HepG2 (cell line): Measurements from ENCODE around the gene RAET1E. TPM values are rescaled to one million over a fixed set of nuclear protein-coding genes. Genes with fewer than 3 reads are reported as not detected.

Experiments used
- ATF6 ChIP-seq: sonication (generic); formaldehyde crosslinking; conservative IDR thresholded peaks from 2 replicates; pipeline ENCODE4 v1.4.0; 2020; ENCODE audit warnings: missing genetic modification reagents
- CC2D1A ChIP-seq: sonication (generic); formaldehyde crosslinking; IDR thresholded peaks from 2 replicates; pipeline ENCODE4 v1.8.1; 2023; ENCODE audit warnings: mild to moderate bottlenecking, missing genetic modification reagents
- CEBPG ChIP-seq: IDR thresholded peaks from 2 replicates; pipeline ENCODE4 v1.6.1; 2016
- CSRNP2 ChIP-seq: sonication (generic); formaldehyde crosslinking; conservative IDR thresholded peaks from 2 replicates; pipeline ENCODE4 v1.8.0; 2022; ENCODE audit warnings: low read depth, missing genetic modification reagents
- DPF2 ChIP-seq: sonication (generic); formaldehyde crosslinking; IDR thresholded peaks from 2 replicates; pipeline ENCODE4 v1.4.0; 2020; ENCODE audit warnings: mild to moderate bottlenecking, low read depth, missing genetic modification reagents, borderline replicate concordance
- GABPB1 ChIP-seq: IDR thresholded peaks from 2 replicates; pipeline ENCODE4 v1.6.1; 2016; ENCODE audit warnings: mild to moderate bottlenecking, missing genetic modification reagents, moderate library complexity, missing compliant biosample characterization
- GMEB2 ChIP-seq: IDR thresholded peaks from 2 replicates; pipeline ENCODE4 v1.6.1; 2016; ENCODE audit warnings: missing biosample characterization, missing genetic modification reagents, low read depth
- KDM5A ChIP-seq: fragments of 200-600 bp; sonication (generic); IDR thresholded peaks from 2 replicates; pipeline ENCODE4 v1.7.0; 2018; ENCODE audit warnings: antibody characterized with exemption, mild to moderate bottlenecking, low read length, borderline replicate concordance
- KDM5B ChIP-seq: sonication (generic); formaldehyde crosslinking; IDR thresholded peaks from 2 replicates; pipeline ENCODE4 v1.4.0; 2020; ENCODE audit warnings: missing genetic modification reagents, mild to moderate bottlenecking, borderline replicate concordance
- LCORL ChIP-seq, 2 experiments: fragments of 450-650 bp in 1 of 2; sonication (generic) in 1 of 2; formaldehyde crosslinking in 1 of 2; IDR thresholded peaks; 2 replicates each; pipeline versions ENCODE4 v1.5.0 to v1.6.1; 2017 to 2020; ENCODE audit warnings: antibody characterized with exemption in 1 of 2, missing genetic modification reagents in 1 of 2
- MLX ChIP-seq: IDR thresholded peaks from 2 replicates; pipeline ENCODE4 v1.6.1; 2016
- PBX3 ChIP-seq: sonication (generic); formaldehyde crosslinking; IDR thresholded peaks from 2 replicates; pipeline ENCODE4 v1.8.1; 2023; ENCODE audit warnings: missing genetic modification reagents, inconsistent platforms, borderline replicate concordance
- RARA ChIP-seq: IDR thresholded peaks from 2 replicates; pipeline ENCODE4 v1.6.1; 2016; ENCODE audit warnings: missing genetic modification reagents, missing compliant biosample characterization
- RFXANK ChIP-seq: IDR thresholded peaks from 2 replicates; pipeline ENCODE4 v1.6.1; 2016
- SALL2 ChIP-seq: sonication (generic); formaldehyde crosslinking; IDR thresholded peaks from 2 replicates; pipeline ENCODE4 v1.8.1; 2023; ENCODE audit warnings: mild to moderate bottlenecking, missing genetic modification reagents, inconsistent platforms
- SMARCE1 ChIP-seq: fragments of 450-650 bp; IDR thresholded peaks from 2 replicates; pipeline ENCODE4 v1.6.1; 2017; ENCODE audit warnings: borderline replicate concordance
- SP4 ChIP-seq: sonication (generic); formaldehyde crosslinking; IDR thresholded peaks from 2 replicates; pipeline ENCODE4 v1.8.1; 2023; ENCODE audit warnings: mild to moderate bottlenecking, missing genetic modification reagents
- ZFP62 ChIP-seq: sonication (generic); formaldehyde crosslinking; IDR thresholded peaks from 2 replicates; pipeline ENCODE4 v1.4.0; 2020; ENCODE audit warnings: missing genetic modification reagents
- ZKSCAN1 ChIP-seq: fragments of 150-350 bp; IDR thresholded peaks from 2 replicates; pipeline ENCODE4 v1.6.1; 2014; ENCODE audit warnings: low read length
- ZKSCAN5 ChIP-seq: sonication (generic); formaldehyde crosslinking; IDR thresholded peaks from 2 replicates; pipeline ENCODE4 v1.5.1; 2020; ENCODE audit warnings: mild to moderate bottlenecking, missing genetic modification reagents
- ZNF34 ChIP-seq: sonication (generic); formaldehyde crosslinking; IDR thresholded peaks from 2 replicates; pipeline ENCODE4 v1.4.0; 2020; ENCODE audit warnings: mild to moderate bottlenecking, missing genetic modification reagents, borderline replicate concordance
- ZNF644 ChIP-seq: IDR thresholded peaks from 2 replicates; pipeline ENCODE4 v1.6.1; 2016; ENCODE audit warnings: low read depth
- ZNF660 ChIP-seq: sonication (generic); formaldehyde crosslinking; IDR thresholded peaks from 2 replicates; pipeline ENCODE4 v1.5.1; 2020; ENCODE audit warnings: mild to moderate bottlenecking, low read depth, missing genetic modification reagents, borderline replicate concordance
- ZNF761 ChIP-seq: sonication (generic); formaldehyde crosslinking; conservative IDR thresholded peaks from 2 replicates; pipeline ENCODE4 v1.4.0; 2020; ENCODE audit warnings: mild to moderate bottlenecking, missing genetic modification reagents
- polyA plus RNA-seq, 8 experiments: library from polyadenylated mRNA; depleted of rRNA in 3 of 8; stranded (reverse) in 7 of 8; unstranded in 1 of 8; fragments of >200 nt; fragmentation: Illumina TruSeq in 4 of 8; extraction: Trizol in 4 of 8; gene quantifications; 2 replicates each; pipeline versions ENCODE4 v1.2.1 to v1.2.3, GENCODE V29; 2011 to 2016; ENCODE audit warnings: low read depth in 4 of 8, missing spikeins in 1 of 8, mixed read lengths in 1 of 8; ENCODE audit not compliant: insufficient read depth in 1 of 8
- total RNA-seq, 5 experiments: library from RNA; depleted of rRNA; stranded (reverse); fragments of >200 nt; fragmentation: Illumina TruSeq; extraction: Trizol; gene quantifications; 2 replicates each; pipeline ENCODE4 v1.2.3, GENCODE V29; 2016; ENCODE audit warnings: low read depth in 1 of 5

The RAET1E gene
- total and polyA plus RNA-seq, 2 of the 13 experiments (the other 11 are each of a cell fraction or from before 2014, with no cell fraction given) = not detected

- TF ChIP-seq PBX3 (CRISPR knock-in tag) = no peak
- TF ChIP-seq ZNF761 (CRISPR knock-in tag) = no peak; the same call in 1 of the 2 replicates
- 0 out of 2 replicates have a peak, but pooled peaks have one; percentile 25 for TF ChIP-seq GABPB1 (CRISPR knock-in tag)
- no peak for TF ChIP-seq ZKSCAN1
- peak; percentile 83 for TF ChIP-seq MLX (CRISPR knock-in tag)
- TF ChIP-seq ZNF34 = no peak
- TF ChIP-seq ZNF660 (CRISPR knock-in tag) = no peak
- TF ChIP-seq CSRNP2 (CRISPR knock-in tag) = no peak
- TF ChIP-seq SP4 (CRISPR knock-in tag) = 0 out of 2 replicates have a peak, but pooled peaks have one; percentile 27
- TF ChIP-seq RFXANK (CRISPR knock-in tag) = no peak
- TF ChIP-seq DPF2 (CRISPR knock-in tag) = peak; percentile 85
- no peak for TF ChIP-seq ZFP62 (CRISPR knock-in tag)
- TF ChIP-seq ZNF644 (CRISPR knock-in tag) = peak; percentile 78
- TF ChIP-seq KDM5B = peak; percentile 65; the same call in 1 of the 2 replicates
- peak; percentile 97 for TF ChIP-seq RARA
- no peak for TF ChIP-seq SMARCE1
- no peak for TF ChIP-seq SALL2 (CRISPR knock-in tag)
- TF ChIP-seq GMEB2 = no peak
- no peak for TF ChIP-seq ZKSCAN5 (CRISPR knock-in tag)
- peak; percentile 70; the same call in 1 of the 2 replicates for TF ChIP-seq CC2D1A (CRISPR knock-in tag)
- TF ChIP-seq KDM5A = no peak
- TF ChIP-seq CEBPG (CRISPR knock-in tag) = peak; percentile 96
- no peak for TF ChIP-seq ATF6 (CRISPR knock-in tag)
- TF ChIP-seq LCORL (IDR thresholded peaks at IDR 0.05) = no peak
- TF ChIP-seq LCORL (CRISPR knock-in tag; IDR thresholded peaks at IDR 0.05) = peak; percentile 43; the same call in 1 of the 2 replicates
These were observed 36.9 kb downstream of the RAET1E start (continued) for GRCh38 chr6:149860834-149861602.
